Left forelimb (tissue), 1 donor: ENCODE measurements around the gene TMEM239.
A peak's percentile ranks its signal among the peaks of the same experiment; 100 is the strongest.
"Not testable (repeated sequence)": the region's sequence is repeated elsewhere in the genome, so short reads cannot be mapped to it uniquely, and the experiment has no call there.

Experiments used
- DNase-seq: peaks from one replicate; pipeline ENCODE4 v3.0.0-alpha.2; 2018; ENCODE audit warnings: low spot score

TMEM239 gene

GRCh38 chr20:2820896-2821869 is 5.0 kb downstream of the TMEM239 start:
- no peak for DNase-seq

- no peak for DNase-seq
Measured at GRCh38 chr20:2822073-2822472, 5.9 kb downstream of the TMEM239 start.

- no peak for DNase-seq
Measured at GRCh38 chr20:2825761-2826160, 9.6 kb downstream of the TMEM239 start.

GRCh38 chr20:2826655-2827054 is 10.5 kb downstream of the TMEM239 start:
- DNase-seq, result no peak

- no peak for DNase-seq
Measured at GRCh38 chr20:2829376-2829775, 13.2 kb downstream of the TMEM239 start.

GRCh38 chr20:2831206-2831605 is 15.0 kb downstream of the TMEM239 start:
- DNase-seq, result not testable (repeated sequence)

- no peak for DNase-seq
Measured at GRCh38 chr20:2833761-2834160, 17.6 kb downstream of the TMEM239 start.

- no peak for DNase-seq
Measured at GRCh38 chr20:2834401-2835110, 18.4 kb downstream of the TMEM239 start.

GRCh38 chr20:2835331-2835796 is 19.2 kb downstream of the TMEM239 start:
- DNase-seq, result no peak

- DNase-seq, result no peak
Measured at GRCh38 chr20:2836035-2836434, 19.9 kb downstream of the TMEM239 start.

- no peak for DNase-seq
Measured at GRCh38 chr20:2837221-2837960, 21.2 kb downstream of the TMEM239 start.

- no peak for DNase-seq
Measured at GRCh38 chr20:2838170-2838797, 22.1 kb downstream of the TMEM239 start.

- no peak for DNase-seq
Measured at GRCh38 chr20:2838847-2839671, 22.9 kb downstream of the TMEM239 start.

GRCh38 chr20:2839732-2840137 is 23.6 kb downstream of the TMEM239 start:
- DNase-seq, result no peak

- peak; percentile 95 for DNase-seq
Measured at GRCh38 chr20:2840138-2840966, 24.2 kb downstream of the TMEM239 start, which contains the start of the genes PCED1A and VPS16. Gene PCED1A (minus strand): TSS chr20:2840655. CDS start chr20:2839912, 743 bp downstream. Gene VPS16 (plus strand): TSS chr20:2840745. CDS start chr20:2840775, 30 bp downstream.

GRCh38 chr20:2840967-2841531 is 24.9 kb downstream of the TMEM239 start:
- DNase-seq, result peak; percentile 87

GRCh38 chr20:2845607-2846006 is 29.4 kb downstream of the TMEM239 start:
- no peak for DNase-seq

GRCh38 chr20:2846698-2847097 is 30.5 kb downstream of the TMEM239 start:
- DNase-seq, result no peak

- DNase-seq, result no peak
Measured at GRCh38 chr20:2847802-2848201, 31.6 kb downstream of the TMEM239 start.
